Measurements from ENCODE around the gene ANKS3. TPM values are rescaled to one million over a fixed set of nuclear protein-coding genes. Genes with fewer than 3 reads are reported as not detected.

ANKS3 gene
- total RNA-seq, 2 donors from 2014 or later = 11.0 to 11.6 TPM

Small RNA genes lying within 50 kb of the gene (microRNA-seq; reads per million reads assigned to microRNA genes)
- gene MIR6769A = 0.20 to 0.54 reads per million in 2 donors

Other genes starting within 250 kb of the ANKS3 start
- 10 to 100 TPM; 34.1 to 42.9 TPM for gene CDIP1, start 195.5 kb downstream of the ANKS3 start, total RNA-seq
- under 1 TPM in 1 of 2 donors, not detected in 1; 0.10 TPM for gene C16orf96, start 177.9 kb downstream of the ANKS3 start, total RNA-seq
- 10 to 100 TPM; 19.6 to 20.0 TPM for gene UBALD1, start 119.4 kb downstream of the ANKS3 start, total RNA-seq
- 10 to 100 TPM; 33.1 to 44.6 TPM for gene MGRN1, start 109.4 kb downstream of the ANKS3 start, total RNA-seq
- 10 to 100 TPM; 39.1 to 41.0 TPM for gene NUDT16L1, start 40.7 kb downstream of the ANKS3 start, total RNA-seq
- gene DNAAF8, start 266 bp upstream of the ANKS3 start, total RNA-seq = under 1 TPM; 0.52 to 0.85 TPM
- 10 to 100 TPM in 1 of 2 donors, 1 to 10 TPM in 1; 6.3 to 10.3 TPM for gene ZNF500, start 32.9 kb upstream of the ANKS3 start, total RNA-seq
- not detected for gene SEPTIN12, start 54.1 kb upstream of the ANKS3 start, total RNA-seq
- not detected for gene SMIM22, start 61.1 kb upstream of the ANKS3 start, total RNA-seq
- gene ROGDI, start 68.4 kb upstream of the ANKS3 start, total RNA-seq = 10 to 100 TPM; 53.6 to 54.5 TPM
- gene GLYR1, start 113.0 kb upstream of the ANKS3 start, total RNA-seq = 10 to 100 TPM; 65.2 to 78.2 TPM
- gene UBN1, start 113.2 kb upstream of the ANKS3 start, total RNA-seq = 10 to 100 TPM; 28.0 to 33.6 TPM
- gene PPL, start 202.9 kb upstream of the ANKS3 start, total RNA-seq = 10 to 100 TPM in 1 of 2 donors, 1 to 10 TPM in 1; 6.1 to 15.8 TPM
- 1 to 10 TPM in 1 of 2 donors, under 1 TPM in 1; 0.58 to 2.3 TPM for gene SEC14L5, start 224.1 kb upstream of the ANKS3 start, total RNA-seq